CD14-positive monocyte (primary cell): Measurements from ENCODE around the gene FASN. TPM values are rescaled to one million over a fixed set of nuclear protein-coding genes. Genes with fewer than 3 reads are reported as not detected.
"Not testable (repeated sequence)": the region's sequence is repeated elsewhere in the genome, so short reads cannot be mapped to it uniquely, and the experiment has no call there.

Source experiments
- DNase-seq, 3 donors: peaks; one replicate each; pipeline ENCODE4 v3.0.0-alpha.2; 2011 to 2022
- H2AFZ ChIP-seq: 2 replicates; pipeline ENCODE4 v1.6.0; 2012; ENCODE audit warnings: mild to moderate bottlenecking, low read depth, low read length, inconsistent platforms; ENCODE audit not compliant: insufficient read depth, poor library complexity, severe bottlenecking
- H3K27ac ChIP-seq, 2 donors: 1 replicate in 1 of 2; 2 replicates in 1 of 2; pipeline ENCODE4 v1.5.1; 2012 to 2013; ENCODE audit warnings: low read length in 2 of 2, control low read depth in 1 of 2, inconsistent platforms in 1 of 2, low read depth in 1 of 2, mild to moderate bottlenecking in 1 of 2
- H3K27me3 ChIP-seq, 2 donors: one replicate each; pipeline versions ENCODE4 v1.6.0 to v1.6.1; 2011 to 2013; ENCODE audit warnings: low read length in 2 of 2; ENCODE audit not compliant: control insufficient read depth in 2 of 2, insufficient read depth in 2 of 2
- H3K36me3 ChIP-seq, 2 donors: replicated peaks in 1 of 2; 1 replicate in 1 of 2; 2 replicates in 1 of 2; pipeline versions ENCODE4 v1.5.1 to v1.6.1; 2012 to 2013; ENCODE audit warnings: low read length in 2 of 2, control low read depth in 1 of 2, inconsistent platforms in 1 of 2, mild to moderate bottlenecking in 1 of 2; ENCODE audit not compliant: insufficient read depth in 2 of 2, control insufficient read depth in 1 of 2
- H3K4me1 ChIP-seq, 2 donors: 1 replicate in 1 of 2; 2 replicates in 1 of 2; pipeline versions ENCODE4 v1.5.1 to v1.6.1; 2012 to 2013; ENCODE audit warnings: low read length in 2 of 2, control low read depth in 1 of 2, inconsistent platforms in 1 of 2, mild to moderate bottlenecking in 1 of 2, moderate library complexity in 1 of 2; ENCODE audit not compliant: insufficient read depth in 2 of 2, control insufficient read depth in 1 of 2
- H3K4me2 ChIP-seq: replicated peaks from 2 replicates; pipeline ENCODE3; 2012; ENCODE audit warnings: low read length, moderate library complexity, mild to moderate bottlenecking; ENCODE audit not compliant: poor library complexity, severe bottlenecking; ENCODE audit errors: extremely low read depth
- H3K4me3 ChIP-seq, 3 experiments: fragments of 200-600 bp in 1 of 3; sonication (generic) in 1 of 3; replicated peaks in 1 of 3; 1 replicate in 2 of 3; 2 replicates in 1 of 3; pipeline ENCODE4 v1.5.1; 2011 to 2013; ENCODE audit warnings: low read length in 3 of 3, mild to moderate bottlenecking in 3 of 3, control low read depth in 2 of 3, low read depth in 2 of 3, inconsistent platforms in 1 of 3, moderate library complexity in 1 of 3
- H3K79me2 ChIP-seq: 2 replicates; pipeline ENCODE4 v1.6.0; 2012; ENCODE audit warnings: mild to moderate bottlenecking, control low read depth, inconsistent platforms, low read length, moderate library complexity; ENCODE audit not compliant: insufficient read depth
- H3K9ac ChIP-seq: 2 replicates; pipeline ENCODE4 v1.6.0; 2017; ENCODE audit warnings: low read length, mild to moderate bottlenecking; ENCODE audit not compliant: insufficient read depth, poor library complexity, severe bottlenecking
- H3K9me3 ChIP-seq, 2 donors: replicated peaks in 1 of 2; 1 replicate in 1 of 2; 2 replicates in 1 of 2; pipeline versions ENCODE4 v1.5.1 to v1.6.1; 2012 to 2013; ENCODE audit warnings: low read length in 2 of 2, control low read depth in 1 of 2; ENCODE audit not compliant: control insufficient read depth in 1 of 2, insufficient read depth in 1 of 2
- H4K20me1 ChIP-seq: 2 replicates; pipeline ENCODE4 v1.6.0; 2012; ENCODE audit warnings: mild to moderate bottlenecking, low read length, control low read depth, moderate library complexity; ENCODE audit not compliant: insufficient read depth
- H3K27ac Mint-ChIP-seq, 7 donors: one replicate each; pipeline ENCODE4 v1.8.0; 2020; ENCODE audit warnings: mild to moderate bottlenecking in 7 of 7, mixed read lengths in 7 of 7, moderate library complexity in 6 of 7, inconsistent platforms in 2 of 7
- H3K27me3 Mint-ChIP-seq, 3 donors: one replicate each; pipeline ENCODE4 v1.8.0; 2021 to 2022; ENCODE audit warnings: low read depth in 3 of 3, mild to moderate bottlenecking in 3 of 3, mixed read lengths in 3 of 3, moderate library complexity in 3 of 3, inconsistent platforms in 1 of 3
- H3K36me3 Mint-ChIP-seq, 2 donors: one replicate each; pipeline ENCODE4 v1.8.0; 2020; ENCODE audit warnings: mixed read lengths in 2 of 2, inconsistent platforms in 1 of 2, mild to moderate bottlenecking in 1 of 2
- H3K4me1 Mint-ChIP-seq: one replicate; pipeline ENCODE4 v1.8.0; 2020; ENCODE audit warnings: mild to moderate bottlenecking, mixed read lengths
- H3K4me3 Mint-ChIP-seq, 2 donors: one replicate each; pipeline ENCODE4 v1.8.0; 2020; ENCODE audit warnings: mild to moderate bottlenecking in 2 of 2, mixed read lengths in 2 of 2, moderate library complexity in 1 of 2
- H3K9me3 Mint-ChIP-seq, 7 donors: one replicate each; pipeline ENCODE4 v1.8.0; 2020 to 2022; ENCODE audit warnings: mixed read lengths in 7 of 7, mild to moderate bottlenecking in 6 of 7, moderate library complexity in 6 of 7, inconsistent platforms in 2 of 7
- CTCF ChIP-seq: fragments of 200-600 bp; IDR thresholded peaks from one replicate; pipeline ENCODE4 v1.8.0; 2022; ENCODE audit warnings: antibody characterized with exemption, mild to moderate bottlenecking
- WGBS: methylation state at CpG from one replicate; pipeline ENCODE4 v1.1.5; 2013; ENCODE audit warnings: missing lambda C conversion rate; ENCODE audit not compliant: insufficient coverage; 5-methylcytosine and 5-hydroxymethylcytosine counted together
- intact Hi-C, 2 donors: fragments of 100-400 bp; cut with micrococcal nuclease; formaldehyde crosslinking; loops; one replicate each; pipeline versions ENCODE4 v1.15.0 to v1.15.1; 2023
- polyA plus RNA-seq, 3 donors: library from polyadenylated mRNA; depleted of rRNA in 1 of 3; unstranded in 2 of 3; stranded (reverse) in 1 of 3; fragments of 300-500 nt in 2 of 3; fragments of >200 nt in 1 of 3; fragmentation: Illumina TruSeq in 2 of 3; gene quantifications; 1 replicate in 2 of 3; 2 replicates in 1 of 3; pipeline ENCODE4 v1.2.3, GENCODE V29; 2012 to 2021

FASN gene
- polyA plus RNA-seq, 3 donors, result 0.08 to 8.4 (median 0.13) TPM

GRCh38 chr17:82145550-82146155 is 47.6 kb upstream of the FASN start:
- no peak for TF ChIP-seq CTCF
- H3K4me1 Mint-ChIP-seq, result no peaks in the 10 kb centered on the region
- Histone ChIP-seq H3K4me2 (no peak overlapping the region), H3K27ac (no peak overlapping the region), H4K20me1 (no peaks in the 10 kb centered on the region), H3K9ac (no peak overlapping the region), H3K4me3 (no peak overlapping the region), H3K36me3 (no peaks in the 10 kb centered on the region), H2AFZ (no peak overlapping the region), H3K27me3 (no peaks in the 10 kb centered on the region), H3K9me3 (no peaks in the 10 kb centered on the region), H3K79me2 (no peaks in the 10 kb centered on the region), H3K4me1 (no peaks in the 10 kb centered on the region)
- DNase-seq, result no peak
- H3K36me3 Mint-ChIP-seq, result peaks cover 3 to 8% of the 10 kb centered on the region in 2 donors
- no peak overlapping the region for H3K4me3 Mint-ChIP-seq
- H3K27me3 Mint-ChIP-seq, result no peaks in the 10 kb centered on the region
- H3K9me3 Mint-ChIP-seq, result peaks cover 0 to 4% (median 0%) of the 10 kb centered on the region in 7 donors
- WGBS, result 100% methylated on average over 10 of the region's 13 CpGs
- intact Hi-C loops, result no loop called here
- H3K27ac Mint-ChIP-seq, result no peak overlapping the region

DNA sequence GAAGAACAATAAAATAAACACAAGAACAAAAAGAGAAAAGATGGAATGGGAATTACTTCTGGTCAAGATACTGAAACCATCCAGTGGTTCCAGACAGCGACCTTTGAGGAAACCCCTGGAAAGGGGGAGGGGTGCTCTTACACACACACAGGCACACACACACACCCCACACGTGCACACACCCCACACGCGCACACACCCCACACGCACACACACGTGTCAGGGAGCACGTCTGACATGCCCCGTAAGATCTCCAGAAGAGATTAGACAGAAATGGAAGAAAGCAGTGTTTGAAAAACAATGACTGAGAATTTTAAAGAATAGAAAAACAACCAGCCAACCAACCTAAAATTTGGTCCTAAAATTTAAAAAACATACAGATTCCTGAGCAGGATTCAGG is 45.3 kb upstream of the FASN start:
- H3K4me3 Mint-ChIP-seq, result no peak overlapping the region
- H3K9me3 ChIP-seq, result no peaks in the 10 kb centered on the region
- H3K27ac ChIP-seq, result no peak overlapping the region
- no peak overlapping the region for H2AFZ ChIP-seq
- no peak for DNase-seq
- H3K27ac Mint-ChIP-seq, result no peak overlapping the region
- H3K36me3 Mint-ChIP-seq, result peaks cover 5 to 10% of the 10 kb centered on the region in 2 donors
- H3K4me1 ChIP-seq, result no peaks in the 10 kb centered on the region
- no CpG with 5 or more reads among the region's 8 CpGs for WGBS
- intact Hi-C loops, result no loop called here
- H3K36me3 ChIP-seq, result no peaks in the 10 kb centered on the region
- no peaks in the 10 kb centered on the region for H3K27me3 ChIP-seq
- H4K20me1 ChIP-seq, result no peaks in the 10 kb centered on the region
- TF ChIP-seq CTCF, result no peak
- no peaks in the 10 kb centered on the region for H3K4me1 Mint-ChIP-seq
- H3K9ac ChIP-seq, result no peak overlapping the region
- H3K4me3 ChIP-seq, result no peak overlapping the region
- H3K79me2 ChIP-seq, result no peaks in the 10 kb centered on the region
- peaks cover 0 to 2% (median 0%) of the 10 kb centered on the region in 3 donors for H3K27me3 Mint-ChIP-seq
- no peak overlapping the region for H3K4me2 ChIP-seq
- H3K9me3 Mint-ChIP-seq, result no peaks in the 10 kb centered on the region

- H3K4me1 ChIP-seq, H3K4me1 Mint-ChIP-seq, H3K27me3 ChIP-seq, H3K9me3 ChIP-seq, H3K27ac ChIP-seq, H3K36me3 Mint-ChIP-seq, H2AFZ ChIP-seq, H3K4me2 ChIP-seq, intact Hi-C loops, H3K9me3 Mint-ChIP-seq, H3K9ac ChIP-seq, H4K20me1 ChIP-seq, H3K27me3 Mint-ChIP-seq, H3K4me3 ChIP-seq, DNase-seq, H3K27ac Mint-ChIP-seq, H3K4me3 Mint-ChIP-seq, H3K79me2 ChIP-seq, H3K36me3 ChIP-seq: not testable (repeated sequence)
- WGBS, result 97% methylated on average over 7 of the region's 10 CpGs
These were observed 41.9 kb upstream of the FASN start for GRCh38 chr17:82139961-82140360.
